IPS-11a (cell line): Measurements from ENCODE around the gene SUSD3.

Experiments
- H3K4me3 ChIP-seq: one replicate; pipeline ENCODE4 v1.5.1; 2013; ENCODE audit warnings: low read depth, low read length, control low read depth

Gene SUSD3

DNA sequence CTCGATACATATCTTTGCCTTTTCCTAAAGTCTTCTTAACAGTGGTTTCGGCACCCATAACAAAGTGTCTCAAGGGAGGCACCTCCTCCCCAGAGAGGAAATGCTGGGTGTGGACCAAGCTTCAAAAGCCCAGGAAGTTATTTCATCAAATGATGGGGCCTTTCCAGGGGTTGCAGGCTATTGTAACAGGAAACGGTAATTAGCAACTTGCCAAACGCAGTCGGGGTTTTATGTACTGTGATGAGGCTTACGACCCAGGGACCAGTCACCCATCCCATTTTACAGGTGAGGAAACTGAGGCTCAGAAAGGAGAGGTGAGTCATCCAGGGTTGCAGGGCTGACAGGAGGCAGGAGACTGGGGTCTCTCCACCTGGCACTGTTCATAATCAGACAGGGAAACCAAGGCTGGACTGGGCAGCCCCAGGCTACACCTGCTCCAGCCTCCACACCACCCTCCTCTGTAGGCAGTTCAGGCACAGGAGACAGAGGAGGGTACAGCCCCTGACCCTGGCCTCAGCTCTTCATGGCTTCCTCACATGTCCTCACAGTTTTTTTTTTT, 30.0 kb upstream of the SUSD3 start:
- no peak overlapping the region for H3K4me3 ChIP-seq

DNA sequence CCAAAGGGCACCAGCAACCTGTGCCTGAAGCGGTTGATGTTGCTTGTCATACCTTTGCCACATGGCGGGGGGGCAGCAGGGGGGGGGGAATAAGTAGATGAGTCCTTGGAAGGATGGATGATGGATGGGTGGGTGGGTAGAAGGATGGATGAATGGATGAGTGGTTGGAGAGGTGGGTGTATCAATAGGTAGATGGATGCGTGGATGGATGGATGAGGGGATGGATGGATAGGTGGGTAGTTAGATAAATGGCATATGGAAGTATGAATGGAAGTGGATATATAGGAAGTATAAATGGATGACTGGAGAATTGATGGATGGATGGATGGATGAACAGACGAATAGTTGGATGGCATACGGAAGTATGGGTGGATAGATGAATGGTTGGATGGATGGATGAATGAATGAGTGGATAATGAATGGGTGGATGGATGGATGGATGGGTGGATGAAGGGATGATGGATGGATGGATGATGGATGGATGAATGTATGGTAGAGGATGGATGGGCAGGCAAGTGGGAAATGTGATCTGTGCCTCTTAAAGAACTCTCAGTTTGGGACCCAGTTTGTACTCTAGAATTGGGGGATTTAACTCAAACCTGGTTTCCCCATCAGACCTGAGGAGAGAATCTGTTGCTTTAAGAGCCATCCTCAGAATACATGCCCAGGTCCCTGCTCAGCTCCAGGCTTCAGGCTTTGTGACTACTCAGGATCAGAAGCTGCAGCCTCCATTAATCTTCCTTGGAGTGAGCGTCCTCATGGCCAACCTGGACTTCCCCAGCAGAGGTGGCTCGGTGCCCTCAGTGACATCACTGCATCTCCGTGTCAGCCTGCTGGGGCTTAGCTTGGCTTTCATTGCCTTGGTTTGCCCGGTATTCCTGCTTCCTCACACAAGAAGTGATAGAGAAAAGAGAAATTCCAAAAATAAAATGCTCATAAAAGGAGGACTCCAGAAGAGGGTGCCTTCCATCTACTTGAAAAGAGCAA, 27.6 kb upstream of the SUSD3 start:
- no peak overlapping the region for H3K4me3 ChIP-seq

DNA sequence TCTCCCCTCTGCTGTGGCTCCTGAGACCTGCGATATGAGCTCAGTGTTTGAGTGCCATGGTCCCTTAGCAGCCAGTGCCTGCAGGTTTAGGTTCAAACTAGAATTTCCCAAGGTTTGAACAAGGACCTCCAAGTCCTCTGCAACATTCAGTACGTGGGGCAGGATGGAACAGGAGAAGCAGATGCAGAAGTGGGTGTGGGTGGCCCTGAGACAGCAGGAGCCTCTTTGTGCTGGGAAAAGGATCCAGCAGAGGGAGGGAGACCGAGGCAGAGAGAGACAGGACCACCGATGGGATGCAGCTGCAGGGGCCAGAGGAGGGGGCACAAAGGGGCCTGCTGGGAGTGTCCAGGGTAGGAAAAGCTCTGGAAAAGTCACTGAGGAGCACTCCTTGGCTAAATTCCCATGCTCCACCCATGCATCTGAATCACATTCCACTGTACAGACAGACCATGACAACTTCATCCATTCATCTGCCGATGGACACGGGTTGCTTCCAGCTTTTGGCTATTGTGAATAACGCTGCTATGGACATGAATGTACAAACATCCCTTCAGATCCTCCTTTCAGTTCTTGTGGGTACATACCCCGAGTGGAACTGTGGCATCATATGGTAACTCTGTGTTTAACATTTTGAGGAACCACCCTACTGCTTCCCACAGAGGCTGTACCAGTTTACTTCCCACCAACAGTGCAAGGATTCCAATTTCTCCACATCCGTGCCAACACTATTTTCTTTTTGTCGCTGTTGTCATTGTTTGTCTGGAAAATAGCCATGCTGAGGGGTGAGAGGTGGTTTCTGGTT, 26.7 kb upstream of the SUSD3 start:
- H3K4me3 ChIP-seq: no peak overlapping the region

DNA sequence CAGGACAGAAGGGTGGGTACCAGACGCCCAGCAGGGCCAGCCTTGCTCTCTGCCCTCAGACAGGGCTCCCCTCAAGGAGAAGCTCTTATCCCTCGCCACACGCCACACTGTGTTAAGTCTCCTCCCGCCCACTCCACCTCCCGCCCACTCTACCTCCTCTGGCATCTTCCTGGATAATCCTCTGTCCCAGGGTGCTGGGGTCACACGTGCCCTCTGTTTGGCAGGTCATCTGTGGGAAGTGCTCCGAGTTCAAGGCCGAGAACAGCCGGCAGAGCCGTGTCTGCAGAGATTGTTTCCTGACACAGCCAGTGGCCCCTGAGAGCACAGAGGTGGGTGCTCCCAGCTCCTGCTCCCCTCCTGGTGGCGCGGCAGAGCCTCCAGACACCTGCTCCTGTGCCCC, 26.0 kb upstream of the SUSD3 start:
- no peak overlapping the region for H3K4me3 ChIP-seq

DNA sequence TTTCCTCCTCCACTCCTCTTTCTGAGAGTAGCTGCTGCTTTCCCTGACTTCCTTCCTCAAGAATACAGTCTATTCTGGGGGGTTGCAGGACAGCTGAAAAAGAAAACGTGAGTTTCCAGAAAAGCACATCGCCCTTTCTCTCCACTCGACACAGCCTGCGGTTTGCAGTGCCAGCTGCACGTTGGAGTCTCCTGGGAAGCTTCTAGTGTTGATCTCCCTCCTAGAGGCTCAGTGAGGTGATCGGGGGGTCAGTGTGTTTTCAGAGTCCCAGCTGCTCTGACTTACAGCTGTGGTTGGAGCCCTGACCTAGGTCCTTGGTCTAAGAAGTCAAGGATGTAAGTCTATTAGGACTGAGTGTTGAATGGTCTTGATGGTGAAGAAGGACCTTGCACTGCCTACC, 25.0 kb upstream of the SUSD3 start:
- H3K4me3 ChIP-seq: no peak overlapping the region

GRCh38 chr9:93035106-93035660, 23.3 kb upstream of the SUSD3 start:
- no peak overlapping the region for H3K4me3 ChIP-seq

- H3K4me3 ChIP-seq: no peak overlapping the region
These were observed 22.6 kb upstream of the SUSD3 start for GRCh38 chr9:93035821-93036351.

DNA sequence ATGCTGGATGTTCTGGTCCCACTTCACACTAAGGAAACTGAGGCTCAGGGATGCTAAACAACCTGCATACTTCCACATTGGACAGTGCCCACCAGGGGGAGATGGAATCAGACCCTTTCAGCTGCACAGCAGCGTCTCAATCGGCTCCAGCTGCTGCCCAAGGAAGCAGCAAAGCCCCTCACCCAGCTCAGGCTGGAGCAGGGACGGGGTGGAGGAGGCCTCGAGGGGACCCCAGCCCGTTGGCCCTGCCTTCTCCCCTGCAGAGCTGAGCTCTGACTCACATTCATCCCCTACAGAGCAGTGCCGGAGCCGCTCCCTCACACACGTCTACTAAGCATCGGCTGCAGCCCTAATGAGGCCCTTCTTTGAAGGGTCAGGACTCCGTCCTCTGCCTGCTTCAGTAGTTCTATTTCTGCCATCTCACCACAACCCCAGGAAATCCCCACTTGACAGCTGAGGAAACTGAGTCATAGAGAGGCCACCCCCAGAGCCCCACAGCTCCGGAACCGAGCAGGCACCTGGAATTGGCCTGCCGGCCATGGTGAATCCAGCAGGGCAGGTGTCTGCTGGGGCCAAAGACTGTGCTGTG, 21.5 kb upstream of the SUSD3 start:
- H3K4me3 ChIP-seq: no peak overlapping the region

- H3K4me3 ChIP-seq: no peak overlapping the region
These were observed 21.0 kb upstream of the SUSD3 start for GRCh38 chr9:93037476-93037971.

DNA sequence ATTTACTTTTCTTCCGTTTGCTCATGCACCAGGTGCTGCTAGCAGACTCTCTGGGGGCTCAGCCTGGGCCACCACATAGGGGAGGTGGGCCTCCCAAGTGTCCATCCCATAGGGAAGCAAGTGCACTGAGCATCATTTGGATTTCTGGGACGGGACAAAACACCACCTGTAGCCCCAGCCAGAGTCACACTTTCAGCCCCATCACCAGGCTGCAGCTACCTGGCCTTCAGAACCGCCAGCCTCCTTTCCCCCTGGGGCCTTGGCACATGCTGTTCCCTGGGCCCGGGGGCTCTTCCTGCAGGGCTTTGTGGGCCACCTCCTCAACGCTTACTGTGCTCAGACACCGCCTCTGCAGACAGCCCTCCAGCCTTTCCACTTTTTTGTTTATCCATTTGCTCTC, 19.6 kb upstream of the SUSD3 start:
- no peak overlapping the region for H3K4me3 ChIP-seq

GRCh38 chr9:93039456-93039855, 19.0 kb upstream of the SUSD3 start:
- no peak overlapping the region for H3K4me3 ChIP-seq

- no peak overlapping the region for H3K4me3 ChIP-seq
These were observed 18.5 kb upstream of the SUSD3 start for GRCh38 chr9:93039976-93040375.

DNA sequence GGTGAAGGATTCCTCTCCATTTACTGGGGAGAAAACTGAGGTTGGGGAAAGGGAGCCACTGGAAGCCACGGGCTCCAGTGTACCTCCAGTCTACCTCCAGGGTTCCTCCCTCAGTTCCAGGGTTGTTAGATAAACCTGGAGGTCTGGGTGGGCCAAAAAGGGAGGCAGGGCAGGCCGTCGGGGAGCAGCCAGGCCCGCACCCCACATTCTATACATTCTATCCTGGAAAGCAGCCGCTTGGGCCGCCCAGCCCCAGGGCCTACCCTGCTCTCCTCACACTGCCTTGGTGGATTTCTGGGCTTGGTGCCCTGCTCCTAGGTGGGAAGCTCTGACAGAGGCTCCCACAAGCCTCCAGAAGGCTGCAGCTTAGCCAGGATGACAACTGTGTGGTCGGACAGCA, 18.1 kb upstream of the SUSD3 start:
- no peak overlapping the region for H3K4me3 ChIP-seq

DNA sequence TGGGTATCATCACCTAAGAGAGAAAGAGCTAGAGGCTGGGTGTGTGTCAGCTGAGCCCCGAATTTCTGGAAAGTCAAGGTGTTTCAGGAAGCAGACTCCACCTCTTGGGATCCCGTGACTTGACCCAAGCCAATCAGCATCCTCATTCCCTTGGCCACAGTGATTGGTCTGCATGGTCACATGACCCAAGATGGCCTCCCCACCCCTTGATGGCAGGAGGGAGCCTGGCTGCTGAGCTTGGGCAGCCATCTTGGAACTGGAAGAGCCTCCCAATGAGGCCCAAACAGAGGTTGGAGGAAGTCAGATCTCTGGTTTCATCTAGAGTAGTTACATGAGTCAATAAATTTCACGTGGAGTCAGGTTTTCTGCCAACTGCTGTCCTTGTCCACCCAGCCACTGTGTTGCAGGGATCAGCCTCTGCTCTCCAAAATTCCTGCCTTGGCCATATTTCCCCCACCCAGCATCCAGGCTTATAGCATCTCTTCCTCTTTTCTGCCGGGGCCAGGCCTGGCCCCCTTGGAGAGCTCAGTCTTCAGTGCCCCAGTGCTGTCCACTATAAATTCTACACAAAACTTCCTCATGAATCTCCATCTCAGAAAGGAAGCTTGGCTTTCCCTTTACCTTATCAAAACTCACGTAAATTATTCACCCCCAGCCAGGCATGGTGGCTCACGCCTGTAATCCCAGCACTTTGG, 17.2 kb upstream of the SUSD3 start:
- H3K4me3 ChIP-seq: no peak overlapping the region

DNA sequence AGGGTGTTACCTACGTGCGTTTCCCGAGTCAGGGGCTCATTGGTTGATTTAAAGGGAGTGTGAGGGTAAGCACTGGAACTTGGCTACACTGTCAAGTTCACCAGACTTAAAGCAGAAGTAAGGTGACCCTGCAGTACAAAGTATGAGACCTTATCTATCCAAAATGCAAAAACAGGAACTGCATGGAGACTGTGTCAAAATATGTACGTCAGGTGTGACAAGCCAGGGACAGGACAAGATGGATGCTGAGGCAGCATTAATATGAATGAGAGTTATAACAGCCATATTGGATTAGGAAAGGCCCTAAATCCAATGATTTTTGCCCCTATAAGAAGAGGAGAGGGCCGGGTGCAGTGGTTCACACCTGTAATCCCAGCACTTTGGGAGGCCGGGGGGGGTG, 15.4 kb upstream of the SUSD3 start:
- no peak overlapping the region for H3K4me3 ChIP-seq

DNA sequence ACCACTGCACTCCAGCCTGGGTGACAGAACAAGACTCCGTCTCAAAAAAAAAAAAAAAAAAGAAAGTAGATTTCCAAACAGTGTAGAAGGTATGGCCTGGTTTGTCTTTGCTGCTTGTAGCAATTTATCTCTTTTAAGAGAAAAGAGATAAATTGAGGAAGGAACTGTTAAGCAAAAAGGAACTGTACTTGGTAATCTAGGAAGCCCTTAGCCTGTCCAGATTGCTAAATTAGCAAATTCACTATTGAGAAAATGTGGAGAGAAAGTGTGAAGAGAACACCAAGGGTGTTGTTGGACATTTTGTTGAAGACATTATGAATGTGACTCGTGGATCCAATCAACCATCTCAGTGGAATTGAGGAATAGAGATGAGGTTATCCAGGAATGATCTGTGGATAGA, 13.0 kb upstream of the SUSD3 start:
- H3K4me3 ChIP-seq: no peak overlapping the region

- H3K4me3 ChIP-seq: no peak overlapping the region
These were observed 9.7 kb upstream of the SUSD3 start for GRCh38 chr9:93048566-93049448.

DNA sequence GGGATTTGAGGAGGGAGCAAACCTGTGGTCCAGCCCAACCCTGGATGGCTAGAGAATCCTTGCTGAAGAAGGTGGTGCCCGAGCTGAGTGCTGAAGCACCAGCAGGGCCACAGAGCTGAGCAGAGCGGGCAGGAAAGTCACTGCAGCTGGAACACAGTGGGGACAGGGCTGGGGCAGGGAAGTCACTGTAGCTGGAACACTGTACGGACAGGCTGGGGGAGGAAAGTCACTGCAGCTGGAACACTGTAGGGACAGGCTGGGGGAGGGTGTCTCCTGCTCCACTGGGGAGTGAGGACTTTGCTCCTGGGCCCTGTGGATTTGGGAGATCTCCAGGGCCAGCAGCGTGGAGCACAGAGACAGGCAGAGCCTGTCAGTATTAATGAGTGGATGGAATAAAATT, 9.0 kb upstream of the SUSD3 start:
- H3K4me3 ChIP-seq: no peak overlapping the region

DNA sequence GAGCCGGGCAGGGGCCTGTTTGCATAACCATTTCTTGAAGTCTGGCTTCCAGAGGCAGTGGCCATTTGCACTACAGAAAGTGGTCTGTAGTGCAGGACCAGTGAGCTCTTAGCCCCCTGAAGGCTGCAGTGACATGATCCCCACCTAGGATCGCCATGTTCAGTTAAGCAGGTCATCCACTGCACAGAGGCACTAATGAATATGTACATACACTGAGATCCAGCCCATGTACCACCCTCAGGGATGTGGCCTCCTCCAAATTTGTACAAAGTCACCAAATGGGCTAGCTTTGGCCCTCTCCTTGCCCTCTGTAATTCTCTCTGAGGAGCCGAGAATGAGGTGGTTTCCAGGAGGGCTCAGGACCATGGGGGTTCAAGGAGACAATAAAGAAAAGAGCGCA, 8.3 kb upstream of the SUSD3 start:
- H3K4me3 ChIP-seq: no peak overlapping the region
